ENCODE results near the gene DRICH1. TPM values are rescaled to one million over a fixed set of nuclear protein-coding genes. Genes with fewer than 3 reads are reported as not detected.
A peak's percentile ranks its signal among the peaks of the same experiment; 100 is the strongest.

DRICH1 gene
- total RNA-seq, 1 experiment from 2014 or later: not detected

DNA sequence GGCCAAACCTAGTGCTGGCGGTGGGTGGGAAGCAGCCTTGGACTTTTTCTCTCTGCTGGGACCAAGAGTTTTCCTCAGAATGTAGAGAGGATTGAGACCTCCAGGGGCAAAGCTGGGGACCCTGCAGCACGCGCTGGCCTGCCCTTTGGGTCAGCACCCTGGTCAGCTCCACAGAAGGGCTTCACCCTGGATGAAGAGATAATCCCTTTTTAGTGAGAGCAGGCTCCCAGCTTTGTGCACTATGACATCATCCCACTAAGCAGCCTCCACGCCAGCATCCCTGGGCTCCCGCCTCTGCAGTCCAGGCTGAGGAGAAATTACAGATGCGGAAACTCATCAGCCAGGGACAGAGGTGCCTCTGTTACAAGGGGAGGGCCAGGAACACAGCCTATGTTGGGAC is 23.5 kb downstream of the DRICH1 start:
- H3K27me3 ChIP-seq (ENCODE audit: control insufficient read depth, insufficient read depth, low read length): no peaks in the 10 kb centered on the region; the same call in 1 of the 2 replicates
- H3K36me3 ChIP-seq (ENCODE audit: control insufficient read depth, insufficient read depth, low read length): no peaks in the 10 kb centered on the region
- no peaks in the 10 kb centered on the region for H3K4me1 ChIP-seq (ENCODE audit: control insufficient read depth, insufficient read depth, low read length)
- no peaks in the 10 kb centered on the region for H3K9me3 ChIP-seq (ENCODE audit: control insufficient read depth, insufficient read depth, low read depth, low read length)
- TF ChIP-seq, protein P1, sequence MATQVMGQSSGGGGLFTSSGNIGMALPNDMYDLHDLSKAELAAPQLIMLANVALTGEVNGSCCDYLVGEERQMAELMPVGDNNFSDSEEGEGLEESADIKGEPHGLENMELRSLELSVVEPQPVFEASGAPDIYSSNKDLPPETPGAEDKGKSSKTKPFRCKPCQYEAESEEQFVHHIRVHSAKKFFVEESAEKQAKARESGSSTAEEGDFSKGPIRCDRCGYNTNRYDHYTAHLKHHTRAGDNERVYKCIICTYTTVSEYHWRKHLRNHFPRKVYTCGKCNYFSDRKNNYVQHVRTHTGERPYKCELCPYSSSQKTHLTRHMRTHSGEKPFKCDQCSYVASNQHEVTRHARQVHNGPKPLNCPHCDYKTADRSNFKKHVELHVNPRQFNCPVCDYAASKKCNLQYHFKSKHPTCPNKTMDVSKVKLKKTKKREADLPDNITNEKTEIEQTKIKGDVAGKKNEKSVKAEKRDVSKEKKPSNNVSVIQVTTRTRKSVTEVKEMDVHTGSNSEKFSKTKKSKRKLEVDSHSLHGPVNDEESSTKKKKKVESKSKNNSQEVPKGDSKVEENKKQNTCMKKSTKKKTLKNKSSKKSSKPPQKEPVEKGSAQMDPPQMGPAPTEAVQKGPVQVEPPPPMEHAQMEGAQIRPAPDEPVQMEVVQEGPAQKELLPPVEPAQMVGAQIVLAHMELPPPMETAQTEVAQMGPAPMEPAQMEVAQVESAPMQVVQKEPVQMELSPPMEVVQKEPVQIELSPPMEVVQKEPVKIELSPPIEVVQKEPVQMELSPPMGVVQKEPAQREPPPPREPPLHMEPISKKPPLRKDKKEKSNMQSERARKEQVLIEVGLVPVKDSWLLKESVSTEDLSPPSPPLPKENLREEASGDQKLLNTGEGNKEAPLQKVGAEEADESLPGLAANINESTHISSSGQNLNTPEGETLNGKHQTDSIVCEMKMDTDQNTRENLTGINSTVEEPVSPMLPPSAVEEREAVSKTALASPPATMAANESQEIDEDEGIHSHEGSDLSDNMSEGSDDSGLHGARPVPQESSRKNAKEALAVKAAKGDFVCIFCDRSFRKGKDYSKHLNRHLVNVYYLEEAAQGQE (IDR thresholded peaks at IDR 0.05; ENCODE audit: insufficient read depth in 1 of 2, low read depth in 2 of 2, low read length in 1 of 2): peak; percentile 83 to 87
- TF ChIP-seq CTCF (IDR thresholded peaks at IDR 0.05): no peak
- ChIA-PET POLR2A (no interaction called here), CTCF (no interaction called here)
- BruUV-seq (replicated peaks): no TSS peak
- DNase-seq (ENCODE audit: low read depth, low spot score): no peak
- no peak overlapping the region for H3K4me3 ChIP-seq (ENCODE audit: low read depth in 2 of 2, low read length in 2 of 2)
- no peak overlapping the region for H3K27ac ChIP-seq (ENCODE audit: low read length)
- no peak for ATAC-seq
- intact Hi-C loops (cut with micrococcal nuclease; ENCODE audit: unreplicated experiment) (no loop called here), in situ Hi-C loops (cut with HindIII; ENCODE audit: low pct_unique_long_range_greater_than_20kb, low sequenced_read_pairs) (no loop called here)

- no peak for ATAC-seq
- no peaks in the 10 kb centered on the region for H3K9me3 ChIP-seq (ENCODE audit: control insufficient read depth, insufficient read depth, low read depth, low read length)
- ChIA-PET POLR2A (no interaction called here), CTCF (no interaction called here)
- no peaks in the 10 kb centered on the region for H3K27me3 ChIP-seq (ENCODE audit: control insufficient read depth, insufficient read depth, low read length)
- H3K36me3 ChIP-seq (ENCODE audit: control insufficient read depth, insufficient read depth, low read length): no peaks in the 10 kb centered on the region
- no TSS peak for BruUV-seq (replicated peaks)
- no peak for TF ChIP-seq TCF7L2 (IDR thresholded peaks at IDR 0.05; ENCODE audit: low read depth, low read length)
- TF ChIP-seq POLR2AphosphoS5 (IDR thresholded peaks at IDR 0.05; ENCODE audit: low read depth, low read length): no peak
- TF ChIP-seq SIN3A (IDR thresholded peaks at IDR 0.05; ENCODE audit: borderline replicate concordance, insufficient read depth, low read depth, low read length): no peak
- TF ChIP-seq, protein P1 (IDR thresholded peaks at IDR 0.05; ENCODE audit: insufficient read depth in 1 of 2, low read depth in 2 of 2, low read length in 1 of 2): no peak
- no peak for TF ChIP-seq CTCF (IDR thresholded peaks at IDR 0.05)
- no peak for DNase-seq (ENCODE audit: low read depth, low spot score)
- intact Hi-C loops (cut with micrococcal nuclease; ENCODE audit: unreplicated experiment) (no loop called here), in situ Hi-C loops (cut with HindIII; ENCODE audit: low pct_unique_long_range_greater_than_20kb, low sequenced_read_pairs) (no loop called here)
- no peak overlapping the region for H3K27ac ChIP-seq (ENCODE audit: low read length)
- H3K4me1 ChIP-seq (ENCODE audit: control insufficient read depth, insufficient read depth, low read length): no peaks in the 10 kb centered on the region
- H3K4me3 ChIP-seq (ENCODE audit: low read depth in 2 of 2, low read length in 2 of 2): no peak overlapping the region
Measured at GRCh38 chr22:23606204-23607131, 25.7 kb downstream of the DRICH1 start.
